HepG2 (cell line): ENCODE data around the gene GSTCD. TPM values are rescaled to one million over a fixed set of nuclear protein-coding genes. Genes with fewer than 3 reads are reported as not detected.

Source experiments
- ATF7-NPFF ChIP-seq: sonication (generic); formaldehyde crosslinking; IDR thresholded peaks from 2 replicates; pipeline ENCODE4 v1.8.1; 2023; ENCODE audit warnings: mild to moderate bottlenecking, low read depth, missing genetic modification reagents, moderate library complexity
- E2F1 ChIP-seq: sonication (generic); formaldehyde crosslinking; IDR thresholded peaks from 2 replicates; pipeline ENCODE4 v1.5.0; 2020; ENCODE audit warnings: missing genetic modification reagents
- GMEB1 ChIP-seq: sonication (generic); formaldehyde crosslinking; IDR thresholded peaks from 2 replicates; pipeline ENCODE4 v1.5.1; 2020; ENCODE audit warnings: missing genetic modification reagents, mild to moderate bottlenecking, borderline replicate concordance
- POGZ ChIP-seq: sonication (generic); formaldehyde crosslinking; IDR thresholded peaks from 2 replicates; pipeline ENCODE4 v1.4.0; 2020; ENCODE audit warnings: mild to moderate bottlenecking, missing genetic modification reagents
- REXO4 ChIP-seq: sonication (generic); formaldehyde crosslinking; IDR thresholded peaks from 2 replicates; pipeline ENCODE4 v1.8.0; 2022; ENCODE audit warnings: missing genetic modification reagents, mild to moderate bottlenecking, borderline replicate concordance
- SRF ChIP-seq: IDR thresholded peaks from 2 replicates; pipeline ENCODE4 v1.6.1; 2011; ENCODE audit warnings: mild to moderate bottlenecking, low read depth, low read length, moderate library complexity
- ZMYM4 ChIP-seq: sonication (generic); formaldehyde crosslinking; IDR thresholded peaks from 2 replicates; pipeline ENCODE4 v1.8.1; 2023; ENCODE audit warnings: mild to moderate bottlenecking, missing genetic modification reagents
- ZNF646 ChIP-seq: sonication (generic); formaldehyde crosslinking; IDR thresholded peaks from 2 replicates; pipeline ENCODE4 v1.9.0; 2021; ENCODE audit warnings: mild to moderate bottlenecking, missing genetic modification reagents
- ZNF75D ChIP-seq: sonication (generic); formaldehyde crosslinking; IDR thresholded peaks from 2 replicates; pipeline ENCODE4 v1.8.1; 2023; ENCODE audit warnings: missing genetic modification reagents, mild to moderate bottlenecking, borderline replicate concordance
- polyA plus RNA-seq, 8 experiments: library from polyadenylated mRNA; depleted of rRNA in 3 of 8; stranded (reverse) in 7 of 8; unstranded in 1 of 8; fragments of >200 nt; fragmentation: Illumina TruSeq in 4 of 8; extraction: Trizol in 4 of 8; gene quantifications; 2 replicates each; pipeline versions ENCODE4 v1.2.1 to v1.2.3, GENCODE V29; 2011 to 2016; ENCODE audit warnings: low read depth in 4 of 8, missing spikeins in 1 of 8, mixed read lengths in 1 of 8; ENCODE audit not compliant: insufficient read depth in 1 of 8
- total RNA-seq, 5 experiments: library from RNA; depleted of rRNA; stranded (reverse); fragments of >200 nt; fragmentation: Illumina TruSeq; extraction: Trizol; gene quantifications; 2 replicates each; pipeline ENCODE4 v1.2.3, GENCODE V29; 2016; ENCODE audit warnings: low read depth in 1 of 5
- TF ChIP-seq, protein P1 (sequence below): sonication (generic); formaldehyde crosslinking; IDR thresholded peaks from 2 replicates; pipeline ENCODE4 v1.5.1; 2020; ENCODE audit warnings: mild to moderate bottlenecking, missing genetic modification reagents, moderate library complexity

The GSTCD gene
- total and polyA plus RNA-seq, 2 of the 13 experiments (the other 11 are each of a cell fraction or from before 2014, with no cell fraction given), result 7.9 to 30.8 TPM

- TF ChIP-seq GMEB1 (CRISPR knock-in tag) (no peak), ATF7-NPFF (CRISPR knock-in tag) (0 out of 2 replicates have a peak, but pooled peaks have one; percentile 15), POGZ (CRISPR knock-in tag) (0 out of 2 replicates have a peak, but pooled peaks have one; percentile 20), REXO4 (CRISPR knock-in tag) (no peak), ZNF646 (CRISPR knock-in tag) (no peak), ZMYM4 (peak; percentile 30), E2F1 (CRISPR knock-in tag) (no peak), SRF (no peak), ZNF75D (no peak)
- TF ChIP-seq, protein P1, sequence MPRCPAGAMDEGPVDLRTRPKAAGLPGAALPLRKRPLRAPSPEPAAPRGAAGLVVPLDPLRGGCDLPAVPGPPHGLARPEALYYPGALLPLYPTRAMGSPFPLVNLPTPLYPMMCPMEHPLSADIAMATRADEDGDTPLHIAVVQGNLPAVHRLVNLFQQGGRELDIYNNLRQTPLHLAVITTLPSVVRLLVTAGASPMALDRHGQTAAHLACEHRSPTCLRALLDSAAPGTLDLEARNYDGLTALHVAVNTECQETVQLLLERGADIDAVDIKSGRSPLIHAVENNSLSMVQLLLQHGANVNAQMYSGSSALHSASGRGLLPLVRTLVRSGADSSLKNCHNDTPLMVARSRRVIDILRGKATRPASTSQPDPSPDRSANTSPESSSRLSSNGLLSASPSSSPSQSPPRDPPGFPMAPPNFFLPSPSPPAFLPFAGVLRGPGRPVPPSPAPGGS (CRISPR knock-in tag), result peak; percentile 21; the same call in 1 of the 2 replicates
Measured at GRCh38 chr4:105894660-105895582, 186.3 kb downstream of the GSTCD start, which contains the start of gene NPNT (continued).
